NCI-H82 treated with DMSO at 0.1 percent for 48 hours (cell line): Measurements from ENCODE around the gene AGMO.

Experiments used
- DNase-seq: peaks from one replicate; lab custom pipeline; 2025; ENCODE audit not compliant: unreplicated experiment; lab: John Stamatoyannopoulos, UW

AGMO gene

DNA sequence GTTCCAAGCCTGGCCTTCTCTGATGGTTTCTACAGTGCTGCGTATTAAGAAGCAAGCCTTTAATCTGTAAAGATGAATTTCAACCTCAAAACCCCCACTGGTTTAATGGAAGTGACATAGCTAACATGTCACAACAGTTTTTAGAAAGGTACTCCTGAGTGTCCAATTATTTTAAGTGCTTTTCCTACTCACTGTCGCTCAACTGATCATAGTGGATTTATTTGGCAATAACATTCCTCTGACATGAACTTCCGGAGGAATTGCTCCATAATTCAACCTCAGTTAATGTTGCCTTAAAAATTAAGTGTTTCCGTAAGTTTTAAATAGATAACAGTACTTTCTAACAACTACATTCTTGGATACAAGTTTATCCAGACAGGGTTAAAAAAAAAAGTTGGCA is 57.5 kb downstream of the AGMO start:
- no peak for DNase-seq

DNA sequence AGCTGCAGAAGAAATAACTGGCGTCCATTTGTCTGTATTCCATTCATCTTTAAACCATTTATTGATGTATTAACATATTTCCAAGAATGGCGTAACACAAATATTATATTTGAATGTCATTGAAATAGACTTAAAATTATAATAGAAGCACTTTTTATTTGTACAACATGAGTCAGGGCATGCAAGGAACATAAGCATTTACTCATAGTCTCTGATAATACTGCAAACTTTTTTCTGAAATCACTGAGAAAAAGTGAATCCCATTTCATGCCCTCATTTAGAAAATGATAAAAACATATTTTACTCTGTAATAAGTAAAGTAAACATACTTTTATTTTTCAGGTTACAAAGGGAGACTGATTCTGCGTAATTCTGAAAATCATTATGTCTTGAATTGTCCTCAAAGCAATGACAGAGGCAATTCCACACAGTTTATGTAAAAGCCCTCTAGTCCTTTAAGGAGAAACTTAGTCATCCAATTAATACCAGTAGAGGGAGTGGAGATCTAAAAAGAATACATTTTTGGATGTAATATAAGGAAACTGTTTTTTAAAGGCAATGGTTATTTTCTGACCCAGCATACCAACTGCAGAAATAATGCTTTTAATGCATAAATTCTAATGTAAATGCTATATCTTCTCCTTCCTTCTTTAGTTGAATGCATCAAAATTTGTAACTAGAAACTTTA is 58.1 kb downstream of the AGMO start:
- no peak for DNase-seq

- DNase-seq: no peak
Observed at GRCh38 chr7:15498465-15498864, 63.4 kb downstream of the AGMO start.

- DNase-seq: no peak
Observed at GRCh38 chr7:15495170-15495569, 66.6 kb downstream of the AGMO start.

- no peak for DNase-seq
Observed at GRCh38 chr7:15494711-15495110, 67.1 kb downstream of the AGMO start.

- no peak for DNase-seq
Observed at GRCh38 chr7:15491361-15491760, 70.5 kb downstream of the AGMO start.

DNA sequence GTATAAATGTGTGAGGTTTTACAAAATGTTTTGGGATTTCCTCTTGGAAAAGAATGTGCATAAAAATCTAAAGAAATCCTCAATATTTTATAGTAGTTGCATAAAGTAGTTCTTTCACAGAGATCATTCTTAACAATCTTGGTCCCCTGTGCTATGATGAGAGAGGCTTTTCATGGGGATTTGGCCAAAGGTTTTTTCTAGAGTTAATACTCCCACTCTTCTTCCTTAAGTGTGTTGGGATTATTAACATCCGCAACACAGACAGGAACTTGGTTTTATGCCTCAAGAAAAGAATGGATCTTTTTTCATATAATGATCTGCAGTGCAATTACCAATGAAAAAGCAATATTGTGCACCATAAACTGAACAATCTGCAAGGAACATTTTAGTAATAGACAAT is 71.5 kb downstream of the AGMO start:
- DNase-seq: no peak

GRCh38 chr7:15489861-15490260 is 72.0 kb downstream of the AGMO start:
- DNase-seq: no peak

DNA sequence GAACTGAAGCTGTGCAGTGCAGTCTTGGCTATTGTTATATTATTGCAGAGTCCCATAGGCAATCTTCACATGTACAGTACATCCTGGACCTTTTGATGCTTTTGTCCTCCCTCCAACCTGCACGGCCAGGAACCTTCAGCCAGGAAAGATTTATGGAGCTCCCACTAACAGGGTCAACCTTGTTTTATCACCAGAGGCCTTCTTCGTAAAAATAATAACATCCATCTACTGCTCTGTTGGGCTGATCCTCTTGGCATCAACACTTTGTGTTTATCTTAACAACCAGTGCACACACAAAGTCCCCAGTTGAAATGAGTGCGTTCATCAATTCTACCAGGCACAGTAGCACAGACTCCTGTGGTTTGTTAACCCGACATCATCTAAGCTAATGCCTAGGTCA is 72.4 kb downstream of the AGMO start:
- DNase-seq: no peak

- no peak for DNase-seq
Observed at GRCh38 chr7:15488401-15488800, 73.4 kb downstream of the AGMO start.

- DNase-seq: no peak
Observed at GRCh38 chr7:15487896-15488295, 73.9 kb downstream of the AGMO start.

GRCh38 chr7:15485998-15486397 is 75.8 kb downstream of the AGMO start:
- no peak for DNase-seq

DNA sequence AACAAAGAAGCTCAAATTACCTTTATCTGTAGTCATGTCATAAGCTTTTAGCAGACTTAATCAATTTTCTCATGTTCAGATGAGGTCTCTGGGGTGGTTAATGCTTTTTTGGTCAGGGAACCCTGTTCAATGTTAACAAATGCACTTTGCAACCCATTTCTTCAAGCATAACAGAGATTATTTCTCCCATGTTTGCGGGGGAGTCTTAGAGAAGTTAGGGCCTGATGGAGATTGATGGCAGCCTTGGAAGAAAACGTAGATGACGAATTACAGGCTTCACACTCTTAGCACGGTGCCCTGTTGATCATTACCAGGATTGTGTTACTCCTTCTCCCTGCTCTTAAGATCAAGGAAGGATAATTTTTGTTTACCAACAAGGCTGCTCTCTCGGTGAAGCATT is 76.4 kb downstream of the AGMO start:
- DNase-seq: no peak

DNA sequence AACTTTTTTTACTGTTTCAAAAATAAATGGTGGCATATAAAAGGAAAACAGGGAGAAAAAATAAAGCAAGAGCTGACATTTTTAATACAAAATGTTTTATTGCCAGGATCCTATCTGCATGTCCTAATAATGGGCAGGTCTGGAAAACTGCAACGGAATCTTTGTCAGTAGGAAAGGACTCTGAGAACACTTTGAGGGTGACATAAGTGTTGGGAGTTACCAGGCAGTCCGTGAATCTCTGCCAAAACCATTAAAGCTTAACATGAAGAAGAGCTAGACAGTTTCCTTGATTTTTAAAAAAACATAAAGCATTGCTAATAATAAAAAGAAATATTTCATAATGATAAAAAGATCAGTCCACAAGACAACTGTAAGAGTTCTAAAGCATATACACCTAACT is 80.7 kb downstream of the AGMO start:
- DNase-seq: no peak

- no peak for DNase-seq
Observed at GRCh38 chr7:15478401-15478800, 83.4 kb downstream of the AGMO start.

DNA sequence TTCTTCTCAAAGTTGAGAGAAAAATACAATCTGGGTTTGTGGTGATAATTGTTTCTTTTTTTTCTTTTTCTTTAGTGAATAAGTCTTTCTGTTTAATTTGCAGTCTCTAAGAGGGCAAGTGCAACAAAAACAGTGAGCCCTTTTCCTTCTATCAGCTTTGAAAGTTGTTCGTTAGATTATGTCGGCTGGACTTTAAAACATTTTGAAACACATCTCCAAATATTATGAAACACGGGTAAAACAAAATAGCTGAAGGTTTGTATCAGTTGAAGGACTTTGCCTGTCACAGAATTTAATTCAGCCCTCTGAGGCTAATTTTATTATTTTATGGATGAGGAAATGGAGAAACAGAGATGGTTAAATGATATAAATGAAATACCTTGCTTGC is 85.3 kb downstream of the AGMO start:
- DNase-seq: no peak

GRCh38 chr7:15475808-15476530 is 85.8 kb downstream of the AGMO start:
- DNase-seq: no peak

DNA sequence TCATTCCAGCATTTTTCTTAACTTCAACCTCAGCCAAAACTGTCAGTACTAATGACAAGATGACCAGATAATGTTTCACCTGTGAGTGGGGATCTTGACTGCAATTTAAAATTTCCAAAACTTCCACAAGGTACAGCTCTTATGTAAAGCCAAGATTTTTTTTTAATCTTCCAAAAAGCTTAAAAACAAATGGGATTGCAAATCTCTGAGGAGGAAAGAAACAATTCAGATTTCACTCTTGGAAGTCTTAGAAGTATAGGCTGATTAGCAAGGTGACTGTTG is 90.2 kb downstream of the AGMO start:
- DNase-seq: no peak

GRCh38 chr7:15470825-15471668 is 90.8 kb downstream of the AGMO start:
- DNase-seq: no peak

- DNase-seq: no peak
Observed at GRCh38 chr7:15464667-15465121, 97.1 kb downstream of the AGMO start.

DNA sequence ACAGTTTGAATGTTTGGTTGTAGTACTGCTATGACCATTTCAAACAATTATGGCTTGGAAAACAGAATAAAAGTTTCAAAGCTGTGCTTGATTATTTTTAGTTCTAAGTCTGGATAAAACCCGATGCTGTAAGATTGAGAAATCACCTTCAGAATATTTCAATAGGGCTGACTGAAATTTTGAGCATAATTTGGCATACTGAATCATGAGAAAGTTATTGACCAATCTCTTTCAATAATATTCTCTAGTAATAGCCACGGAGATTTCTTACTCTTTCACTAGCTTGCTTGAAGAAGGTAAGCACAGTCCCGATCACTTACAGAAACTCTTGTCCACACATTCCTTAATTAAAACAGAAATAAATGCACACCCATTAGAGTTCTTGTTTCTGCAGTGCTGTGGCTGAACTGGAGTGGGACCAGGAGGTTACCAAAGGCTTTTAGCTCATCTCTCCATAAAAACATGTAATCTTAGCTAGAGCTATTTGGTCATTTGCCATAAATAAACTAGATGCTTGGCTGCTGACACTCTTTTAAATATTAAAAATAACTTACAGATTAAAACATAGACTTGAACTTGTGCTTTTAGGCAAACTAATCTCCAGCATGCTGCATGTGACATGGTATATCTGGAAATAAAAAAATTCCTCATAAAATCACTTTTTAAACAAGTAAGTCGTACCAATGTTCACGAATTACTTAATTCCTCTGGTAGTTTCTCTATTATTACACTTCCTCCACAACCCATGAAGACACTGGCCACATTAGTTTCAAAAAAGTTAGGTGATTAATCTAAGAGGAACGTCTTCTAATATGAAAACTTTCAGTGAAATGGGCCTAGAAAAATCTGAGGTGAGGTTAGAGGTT is 97.8 kb downstream of the AGMO start:
- DNase-seq: no peak
